GM12878 (cell line): ENCODE results near the gene SEZ6L2. TPM values are rescaled to one million over a fixed set of nuclear protein-coding genes. Genes with fewer than 3 reads are reported as not detected.

Source experiments
- ATAC-seq: fragments of 200-7000 bp; cut with Tn5 transposase; 3 replicates; pipeline ENCODE4 v1.9.1; 2020; ENCODE audit warnings: mild to moderate bottlenecking, moderate library complexity
- BruUV-seq: library from RNA; stranded (reverse); fragments of 400-500 nt; replicated peaks from 2 replicates; lab custom pipeline; 2021; lab: Mats Ljungman, UMichigan
- CTCF ChIA-PET: fragments of 300-600 bp; sonication (Branson Sonifier 250); formaldehyde crosslinking; extraction: SDS; loops from one replicate; lab custom pipeline; 2021; ENCODE audit warnings: inconsistent platforms; lab: Yijun Ruan, JAX
- POLR2A ChIA-PET: fragments of 350-600 bp; formaldehyde crosslinking; extraction: SDS; loops from one replicate; lab custom pipeline; 2021; ENCODE audit warnings: inconsistent platforms; lab: Charles Lee
- RAD21 ChIA-PET: fragments of 300-600 bp; sonication (Branson Sonifier 250); formaldehyde crosslinking; loops from one replicate; lab custom pipeline; 2023; ENCODE audit warnings: antibody characterized with exemption; ENCODE audit not compliant: unreplicated experiment; lab: Charles Lee
- SMC1A ChIA-PET: fragments of 300-600 bp; sonication (Branson Sonifier 250); formaldehyde crosslinking; loops from one replicate; lab custom pipeline; 2023; ENCODE audit not compliant: unreplicated experiment, uncharacterized antibody; lab: Charles Lee
- DNase-seq: peaks from one replicate; pipeline ENCODE4 v3.0.0-alpha.2; 2011; ENCODE audit warnings: low read depth, low spot score
- FAIRE-seq: peaks from 3 replicates; lab custom pipeline; 2011; peaks lifted over from hg19 to GRCh38; lab: Jason Lieb, UNC
- H2AFZ ChIP-seq: 2 replicates; pipeline ENCODE4 v1.6.0; 2011; ENCODE audit warnings: low read depth, low read length, control low read depth; ENCODE audit not compliant: control insufficient read depth
- H3K27ac ChIP-seq: 2 replicates; pipeline ENCODE4 v1.5.1; 2011; ENCODE audit warnings: control low read depth; ENCODE audit not compliant: control insufficient read depth, insufficient read depth
- H3K27me3 ChIP-seq, 2 experiments: replicated peaks in 1 of 2; 2 replicates each; pipeline versions ENCODE4 v1.6.0 to v1.6.1; 2011; ENCODE audit warnings: low read length in 1 of 2; ENCODE audit not compliant: control insufficient read depth in 2 of 2, insufficient read depth in 2 of 2
- H3K36me3 ChIP-seq, 2 experiments: 2 replicates each; pipeline ENCODE4 v1.5.1; 2011; ENCODE audit warnings: low read length in 1 of 2; ENCODE audit not compliant: control insufficient read depth in 2 of 2, insufficient read depth in 2 of 2
- H3K4me1 ChIP-seq: 2 replicates; pipeline ENCODE4 v1.6.1; 2011; ENCODE audit warnings: mild to moderate bottlenecking, low read length, moderate library complexity, mixed read lengths; ENCODE audit not compliant: control insufficient read depth, insufficient read depth
- H3K4me2 ChIP-seq: 2 replicates; pipeline ENCODE4 v1.6.0; 2011; ENCODE audit warnings: control low read depth; ENCODE audit not compliant: control insufficient read depth, insufficient read depth
- H3K4me3 ChIP-seq: fragments of 200-600 bp; sonication (generic); 2 replicates; pipeline ENCODE4 v1.5.1; 2016
- H3K79me2 ChIP-seq: 2 replicates; pipeline ENCODE4 v1.6.0; 2011; ENCODE audit warnings: low read length; ENCODE audit not compliant: control insufficient read depth, insufficient read depth
- H3K9ac ChIP-seq: 2 replicates; pipeline ENCODE4 v1.8.0; 2011; ENCODE audit warnings: low read length, control low read depth, mixed read lengths; ENCODE audit not compliant: control insufficient read depth, insufficient read depth
- H3K9me3 ChIP-seq: replicated peaks from 3 replicates; pipeline ENCODE4 v1.5.1; 2011; ENCODE audit warnings: mild to moderate bottlenecking, low read length; ENCODE audit not compliant: control insufficient read depth, insufficient read depth
- H4K20me1 ChIP-seq: 2 replicates; pipeline ENCODE4 v1.6.0; 2011; ENCODE audit not compliant: control insufficient read depth, insufficient read depth
- ATF3 ChIP-seq: IDR thresholded peaks from 2 replicates; pipeline ENCODE4 v1.6.1; 2011; ENCODE audit warnings: low read depth, mild to moderate bottlenecking, low read length, moderate library complexity, borderline replicate concordance; ENCODE audit errors: extremely low read depth
- CREB1 ChIP-seq: IDR thresholded peaks from 2 replicates; pipeline ENCODE4 v1.6.1; 2012; ENCODE audit warnings: low read depth, mild to moderate bottlenecking, inconsistent platforms
- EP300 ChIP-seq, 2 experiments: fragments of 150-350 bp in 1 of 2; IDR thresholded peaks; 2 replicates each; pipeline ENCODE4 v1.6.1; 2011 to 2012; ENCODE audit warnings: low read depth in 2 of 2, low read length in 2 of 2, borderline replicate concordance in 1 of 2, improper control_type of control experiment in 1 of 2, inconsistent platforms in 1 of 2; ENCODE audit not compliant: control insufficient read depth in 1 of 2
- MTA2 ChIP-seq: fragments of 450-650 bp; IDR thresholded peaks from 2 replicates; pipeline ENCODE4 v1.6.1; 2016; ENCODE audit warnings: low read depth, mild to moderate bottlenecking, moderate library complexity
- MYB ChIP-seq: fragments of 150-350 bp; IDR thresholded peaks from 2 replicates; pipeline ENCODE4 v1.6.1; 2014; ENCODE audit warnings: mild to moderate bottlenecking, low read depth, low read length, borderline replicate concordance
- NFYA ChIP-seq: IDR thresholded peaks from 2 replicates; pipeline ENCODE4 v1.6.1; 2011; ENCODE audit warnings: low read depth, mild to moderate bottlenecking, low read length, improper control_type of control experiment, borderline replicate concordance
- NR2C2 ChIP-seq: IDR thresholded peaks from 2 replicates; pipeline ENCODE4 v1.6.1; 2011; ENCODE audit warnings: borderline replicate concordance, low read depth; ENCODE audit not compliant: control insufficient read depth, insufficient read length
- PRDM15 ChIP-seq: fragments of 450-650 bp; formaldehyde crosslinking; IDR thresholded peaks from 2 replicates; pipeline ENCODE4 v1.4.0; 2020; ENCODE audit warnings: mild to moderate bottlenecking, moderate library complexity
- RELB ChIP-seq: fragments of 450-650 bp; IDR thresholded peaks from 2 replicates; pipeline ENCODE4 v1.6.1; 2017; ENCODE audit warnings: low read depth, mild to moderate bottlenecking, moderate library complexity
- SMAD5 ChIP-seq: IDR thresholded peaks from 2 replicates; pipeline ENCODE4 v1.6.1; 2016; ENCODE audit warnings: antibody characterized with exemption, low read depth
- SP1 ChIP-seq: IDR thresholded peaks from one replicate; pipeline ENCODE4 v1.6.1; 2011; ENCODE audit warnings: low read depth, low read length
- SREBF1 ChIP-seq: IDR thresholded peaks from 2 replicates; pipeline ENCODE4 v1.6.1; 2012; ENCODE audit warnings: mild to moderate bottlenecking, low read length
- SRF ChIP-seq, 2 experiments: IDR thresholded peaks; 2 replicates each; pipeline ENCODE4 v1.6.1; 2011; ENCODE audit warnings: low read depth in 2 of 2, low read length in 2 of 2, mild to moderate bottlenecking in 1 of 2, moderate library complexity in 1 of 2
- TCF7 ChIP-seq: IDR thresholded peaks from 2 replicates; pipeline ENCODE4 v1.6.1; 2014; ENCODE audit warnings: antibody characterized with exemption, borderline replicate concordance
- ZNF207 ChIP-seq: fragments of 450-650 bp; IDR thresholded peaks from 2 replicates; pipeline ENCODE4 v1.6.1; 2014; ENCODE audit warnings: antibody characterized with exemption, mild to moderate bottlenecking, borderline replicate concordance
- ZNF24 ChIP-seq: fragments of 450-650 bp; IDR thresholded peaks from 2 replicates; pipeline ENCODE4 v1.6.1; 2017; ENCODE audit warnings: antibody characterized with exemption, mild to moderate bottlenecking
- WGBS: methylation state at CpG from one replicate; pipeline ENCODE4 v1.1.6; 2016; ENCODE audit warnings: low lambda C conversion rate; ENCODE audit not compliant: insufficient replicate concordance, insufficient coverage; ENCODE audit errors: missing lambda C conversion rate; 5-methylcytosine and 5-hydroxymethylcytosine counted together
- in situ Hi-C: fragments of 300-500 bp; cut with MboI; formaldehyde crosslinking; loops from 9 replicates; pipeline ENCODE4 v1.14.3; 2018; ENCODE audit warnings: mixed read lengths
- intact Hi-C: fragments of 100-400 bp; cut with micrococcal nuclease; formaldehyde crosslinking; loops from one replicate; pipeline ENCODE4 v1.14.2; 2022; ENCODE audit not compliant: unreplicated experiment
- polyA plus RNA-seq, 11 experiments: library from polyadenylated mRNA; depleted of rRNA in 4 of 11; unstranded in 6 of 11; stranded (reverse) in 5 of 11; fragments of >200 nt; fragmentation: Nextera tagmentation in 4 of 11; fragmentation: Illumina TruSeq in 1 of 11; extraction: Ambion mirVana in 4 of 11; extraction: Trizol in 1 of 11; gene quantifications; 1 replicate in 1 of 11; 2 replicates in 10 of 11; pipeline versions ENCODE4 v1.2.1 to v1.2.3, GENCODE V29; 2011 to 2016; ENCODE audit warnings: inconsistent platforms in 2 of 11, missing spikeins in 2 of 11, low read depth in 1 of 11
- total RNA-seq, 4 experiments: library from RNA; depleted of rRNA in 3 of 4; stranded (reverse); fragments of >200 nt in 3 of 4; fragmentation: Illumina TruSeq in 1 of 4; extraction: Trizol in 1 of 4; gene quantifications; 2 replicates each; pipeline versions ENCODE4 v1.2.1 to v1.2.3, GENCODE V29; 2013 to 2021

SEZ6L2 gene
- total and polyA plus RNA-seq, 10 of the 15 experiments (the other 5 are each of a cell fraction or from before 2014, with no cell fraction given): 0.06 to 0.49 TPM; not detected in 8

- no peak for TF ChIP-seq PRDM15 (CRISPR knock-in tag)
- TF ChIP-seq EP300 (IDR thresholded peaks at IDR 0.05; ENCODE audit: borderline replicate concordance in 1 of 2, control insufficient read depth in 1 of 2, low read depth in 2 of 2, low read length in 2 of 2): no peak
- no peak for TF ChIP-seq MTA2
- no peak for TF ChIP-seq ZNF24
- TF ChIP-seq TCF7: no peak
- TF ChIP-seq ZNF207: no peak
Measured at GRCh38 chr16:29843931-29844330, 55.4 kb downstream of the SEZ6L2 start (continued).

- in situ Hi-C loops (no loop called here), intact Hi-C loops (no loop called here)
- Histone ChIP-seq H3K36me3 (peaks cover 3 to 6% of the 10 kb centered on the region in 2 experiments; a peak in 3 of 4 replicates), H4K20me1 (no peaks in the 10 kb centered on the region), H3K79me2 (no peaks in the 10 kb centered on the region), H3K27ac (no peak overlapping the region), H3K4me3 (no peak overlapping the region), H3K9ac (no peak overlapping the region), H2AFZ (no peak overlapping the region), H3K27me3 (no peaks in the 10 kb centered on the region), H3K4me1 (no peaks in the 10 kb centered on the region), H3K4me2 (no peak overlapping the region), H3K9me3 (no peaks in the 10 kb centered on the region)
- ChIA-PET POLR2A (interaction anchor here (0.5 to 1.0 kb wide), 3 partner anchors 25 to 170 kb away, joined by 3 to 5 read pairs (median 5); no protein-coding TSS in a partner anchor), SMC1A (interaction anchor here (0.6 to 1.2 kb wide), 2 partner anchors 24 to 912 kb away, joined by 3 read pairs; no protein-coding TSS in a partner anchor), CTCF (interaction anchor here (0.8 to 1.0 kb wide), 2 partner anchors 30 to 57 kb away, joined by 3 read pairs; partner anchors contain the start of gene PRRT2), RAD21 (interaction anchor here (0.6 kb wide), 1 partner anchor 148 kb away, joined by 3 read pairs; no protein-coding TSS in a partner anchor)
- 97% methylated on average over 9 of the region's 9 CpGs for WGBS
- no TSS peak for BruUV-seq
- no peak for DNase-seq
- no peak for FAIRE-seq
- ATAC-seq: peak; percentile 57; the same call in 2 of the 3 replicates
- TF ChIP-seq SREBF1 (no peak), NFYA (no peak), CREB1 (no peak), RELB (no peak), SRF (IDR thresholded peaks at IDR 0.05; ENCODE audit: low read depth in 2 of 2, low read length in 2 of 2) (no peak), SMAD5 (no peak), SP1 (no peak), NR2C2 (no peak), MYB (no peak), ATF3 (no peak)
Measured at GRCh38 chr16:29842732-29843346, 56.5 kb downstream of the SEZ6L2 start.
